Fibroblast of villous mesenchyme (primary cell): Measurements from ENCODE around the gene GCC1. TPM values are rescaled to one million over a fixed set of nuclear protein-coding genes. Genes with fewer than 3 reads are reported as not detected.
A peak's percentile ranks its signal among the peaks of the same experiment; 100 is the strongest.

Experiments used
- DNase-seq: peaks from one replicate; pipeline ENCODE4 v3.0.0-alpha.2; 2010; ENCODE audit warnings: low read depth
- H3K4me3 ChIP-seq: 2 replicates; pipeline ENCODE4 v1.5.1; 2011; ENCODE audit warnings: low read depth, mild to moderate bottlenecking, low read length
- total RNA-seq: library from RNA; depleted of rRNA; stranded (reverse); fragments of >200 nt; gene quantifications from 2 replicates; pipeline ENCODE4 v1.2.3, GENCODE V29; 2012
- TF ChIP-seq, protein P1 (sequence below): IDR thresholded peaks from 2 replicates; pipeline ENCODE4 v1.5.1; 2012; ENCODE audit warnings: low read depth, mild to moderate bottlenecking, low read length; ENCODE audit not compliant: insufficient read depth

GCC1 gene
- total RNA-seq, 1 donor: 19.0 TPM

DNA sequence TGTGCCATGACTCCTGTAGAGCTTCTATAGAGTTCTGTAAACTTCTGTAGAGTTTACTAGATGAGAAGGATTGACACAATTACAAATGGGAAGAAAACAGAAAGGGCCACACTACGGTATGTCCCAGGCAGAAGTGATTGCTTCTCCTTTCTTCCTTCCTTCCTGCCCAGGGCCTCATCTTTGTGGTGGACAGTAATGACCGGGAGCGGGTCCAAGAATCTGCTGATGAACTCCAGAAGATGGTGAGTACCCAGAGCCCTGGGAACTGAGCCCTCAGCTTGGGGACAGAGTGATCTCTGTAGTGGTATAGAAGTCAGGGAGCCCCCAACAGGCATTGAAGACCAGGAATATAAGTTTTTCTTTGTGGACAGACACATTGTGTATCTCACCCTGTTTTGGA is 4.5 kb upstream of the GCC1 start:
- no peak overlapping the region for H3K4me3 ChIP-seq
- DNase-seq: no peak
- TF ChIP-seq, protein P1, sequence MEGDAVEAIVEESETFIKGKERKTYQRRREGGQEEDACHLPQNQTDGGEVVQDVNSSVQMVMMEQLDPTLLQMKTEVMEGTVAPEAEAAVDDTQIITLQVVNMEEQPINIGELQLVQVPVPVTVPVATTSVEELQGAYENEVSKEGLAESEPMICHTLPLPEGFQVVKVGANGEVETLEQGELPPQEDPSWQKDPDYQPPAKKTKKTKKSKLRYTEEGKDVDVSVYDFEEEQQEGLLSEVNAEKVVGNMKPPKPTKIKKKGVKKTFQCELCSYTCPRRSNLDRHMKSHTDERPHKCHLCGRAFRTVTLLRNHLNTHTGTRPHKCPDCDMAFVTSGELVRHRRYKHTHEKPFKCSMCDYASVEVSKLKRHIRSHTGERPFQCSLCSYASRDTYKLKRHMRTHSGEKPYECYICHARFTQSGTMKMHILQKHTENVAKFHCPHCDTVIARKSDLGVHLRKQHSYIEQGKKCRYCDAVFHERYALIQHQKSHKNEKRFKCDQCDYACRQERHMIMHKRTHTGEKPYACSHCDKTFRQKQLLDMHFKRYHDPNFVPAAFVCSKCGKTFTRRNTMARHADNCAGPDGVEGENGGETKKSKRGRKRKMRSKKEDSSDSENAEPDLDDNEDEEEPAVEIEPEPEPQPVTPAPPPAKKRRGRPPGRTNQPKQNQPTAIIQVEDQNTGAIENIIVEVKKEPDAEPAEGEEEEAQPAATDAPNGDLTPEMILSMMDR: no peak

DNA sequence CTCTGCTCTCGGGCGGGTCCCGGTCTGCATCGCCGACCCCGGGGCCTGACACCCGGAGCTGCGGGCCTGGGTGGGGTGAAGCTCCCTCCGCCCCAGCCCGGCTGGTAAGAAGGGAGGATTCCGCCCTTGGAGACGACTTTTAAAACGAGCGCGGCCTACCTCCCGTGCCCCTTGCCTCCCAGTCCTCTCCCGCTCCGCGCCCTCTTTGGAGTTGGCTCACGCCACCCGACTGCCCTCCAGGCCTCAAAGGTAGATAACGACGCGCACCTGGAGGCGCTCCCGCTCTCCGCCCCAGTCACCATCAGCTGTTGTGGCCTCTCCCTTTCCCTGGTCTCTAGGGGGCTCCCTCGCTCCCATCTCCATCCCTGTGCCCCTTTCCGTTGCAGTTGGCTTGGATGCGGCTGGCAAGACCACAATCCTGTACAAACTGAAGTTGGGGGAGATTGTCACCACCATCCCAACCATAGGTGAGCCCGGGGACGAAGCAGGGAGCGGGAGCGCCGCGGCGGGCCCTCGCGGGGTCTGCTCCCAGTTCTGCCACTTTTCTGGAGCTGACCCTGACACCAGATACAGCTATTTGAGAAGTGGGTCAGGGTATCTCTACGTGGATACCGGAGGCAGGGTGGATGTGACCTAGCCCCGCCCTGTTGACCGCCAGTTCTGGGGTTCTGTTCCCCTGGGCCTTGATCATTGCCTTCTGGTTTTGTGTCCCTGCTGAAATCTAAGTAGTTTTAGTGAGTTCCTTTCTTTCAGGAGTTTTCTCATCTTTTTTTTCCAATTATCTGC is 3.5 kb upstream of the GCC1 start:
- TF ChIP-seq, protein P1: peak; percentile 70
- H3K4me3 ChIP-seq: peak overlapping the region; percentile 93
- peak; percentile 47 for DNase-seq

DNA sequence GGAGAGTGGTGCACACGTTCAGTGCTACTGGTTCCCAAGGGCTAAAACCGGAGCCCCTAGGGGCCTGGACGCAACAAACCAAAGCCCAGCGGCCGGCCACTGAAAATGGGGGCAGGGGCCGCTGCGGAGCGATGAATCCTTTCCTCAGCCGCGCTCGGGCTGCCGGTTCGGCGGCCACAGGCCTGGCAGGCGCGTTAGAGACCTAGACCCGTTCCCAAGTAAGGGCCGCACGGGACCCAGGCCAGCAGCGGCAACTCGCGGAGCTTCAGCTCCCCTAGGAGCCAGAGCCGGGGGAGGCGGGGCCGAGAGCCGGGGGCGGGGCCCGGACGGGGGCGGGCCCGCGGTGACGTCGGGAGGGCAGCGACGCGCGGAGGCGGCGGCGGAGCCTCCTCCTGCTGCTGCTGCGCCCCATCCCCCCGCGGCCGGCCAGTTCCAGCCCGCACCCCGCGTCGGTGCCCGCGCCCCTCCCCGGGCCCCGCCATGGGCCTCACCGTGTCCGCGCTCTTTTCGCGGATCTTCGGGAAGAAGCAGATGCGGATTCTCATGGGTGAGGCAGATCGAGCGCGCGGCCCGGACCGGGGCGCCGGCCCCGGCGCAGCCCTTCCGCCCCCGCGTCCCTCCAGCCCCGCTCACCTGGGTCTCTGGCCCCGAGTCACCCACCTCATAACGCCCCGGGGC is 2.8 kb upstream of the GCC1 start, which contains the start of gene ARF5:
TSS of gene ARF5 (plus strand) at position 393 of the 678 bp plus-strand sequence. CDS start at position 481, 88 bp downstream.
- TF ChIP-seq, protein P1: no peak
- peak; percentile 83 for DNase-seq

GRCh38 chr7:127587663-127588018 is 2.2 kb upstream of the GCC1 start:
- peak overlapping the region; percentile 93 for H3K4me3 ChIP-seq
- DNase-seq: no peak
- TF ChIP-seq, protein P1: no peak

More for the DNA sequence above, 2.8 kb upstream of the GCC1 start, which contains the start of gene ARF5:
- peak within 1 kb of the TSS; percentile 93 for H3K4me3 ChIP-seq

DNA sequence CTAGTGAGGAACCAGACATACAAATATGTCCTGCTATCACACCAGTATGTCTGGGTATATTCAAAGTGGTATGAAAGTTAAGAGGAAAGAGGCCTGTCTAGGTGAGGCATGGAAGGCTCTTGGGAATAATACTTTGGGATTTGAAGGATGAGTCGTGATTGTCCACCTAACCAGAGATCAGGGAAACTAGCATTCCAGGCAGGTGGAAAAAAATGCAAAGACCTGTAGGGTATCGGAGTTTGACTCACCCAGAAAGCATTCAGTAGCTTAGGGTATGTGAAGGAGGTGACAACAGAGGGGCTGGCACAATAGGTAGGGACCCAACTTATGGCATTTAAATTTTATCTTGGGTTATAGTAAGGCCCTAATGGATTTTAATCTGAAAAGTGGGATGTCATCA is 950 bp upstream of the GCC1 start:
- DNase-seq: no peak

DNA sequence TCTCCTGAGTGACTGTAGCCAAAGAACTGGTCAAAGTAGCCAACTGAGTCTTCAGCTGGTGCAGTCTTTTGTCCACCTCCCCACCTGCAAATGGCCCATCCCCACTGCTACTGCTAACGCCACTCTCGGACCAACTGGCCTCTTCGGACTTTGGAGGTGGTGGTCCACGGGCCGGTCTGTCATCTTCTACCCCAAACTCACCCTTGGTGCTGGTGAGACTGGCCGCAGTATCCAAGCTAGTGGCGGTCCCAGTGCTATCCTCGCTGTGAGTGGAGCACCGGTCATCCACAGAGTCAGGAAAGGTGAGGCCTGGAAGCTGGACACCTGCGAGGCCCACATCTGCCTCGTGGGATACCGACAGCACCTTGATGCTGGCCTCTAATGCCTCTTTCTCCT is 750 bp downstream of the GCC1 start:
- no peak for DNase-seq
- H3K4me3 ChIP-seq: peak overlapping the region; percentile 88
- TF ChIP-seq, protein P1: no peak

More for the DNA sequence above, 950 bp upstream of the GCC1 start:
- no peak overlapping the region for H3K4me3 ChIP-seq
- TF ChIP-seq, protein P1: no peak
